Stimulated activated CD8-positive, alpha-beta memory T cell treated with anti-CD3 and anti-CD28 coated beads, Interleukin-15, amount 100 ng/mL, for 48 hours (primary cell): ENCODE data around the gene NELFB.

Source experiments
- DNase-seq, 2 donors: peaks; one replicate each; pipeline ENCODE4 v3.0.0-alpha.2; 2020; ENCODE audit warnings: low read depth in 2 of 2

NELFB gene

DNA sequence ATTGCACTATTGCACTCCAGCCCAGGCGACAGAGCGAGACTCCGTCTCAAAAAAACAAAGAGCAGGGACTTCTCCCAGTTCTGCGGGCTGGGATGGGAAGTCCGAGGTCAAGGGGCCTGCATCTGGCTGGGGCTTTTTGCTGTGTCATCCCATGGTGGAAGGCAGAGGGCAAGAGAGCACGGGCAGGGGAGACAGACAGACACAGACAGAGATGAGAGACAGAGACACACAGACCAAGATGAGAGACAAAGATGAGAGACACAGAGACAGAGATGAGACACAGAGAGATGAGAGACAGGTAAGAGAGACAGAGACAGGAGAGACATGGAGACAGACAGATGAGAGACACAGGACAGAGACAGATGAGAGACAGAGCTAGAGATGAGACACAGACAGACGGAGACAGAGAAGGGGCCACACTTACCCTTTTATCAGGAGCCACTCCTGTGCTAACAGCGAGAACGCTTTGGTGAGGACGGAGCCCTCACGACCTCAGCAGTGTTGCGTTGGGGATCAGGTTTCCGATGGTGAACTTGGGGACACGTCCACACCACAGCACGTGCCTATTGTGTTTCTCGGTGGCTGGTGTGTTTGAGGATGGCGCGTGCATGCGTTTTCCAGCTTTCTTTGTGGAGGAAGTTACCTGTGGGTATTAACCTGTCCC lies 13.5 kb downstream of the NELFB start:
- no peak for DNase-seq

GRCh38 chr9:137269231-137269772 lies 14.2 kb downstream of the NELFB start:
- no peak for DNase-seq

- DNase-seq: no peak
Measured at GRCh38 chr9:137270929-137271695, 16.0 kb downstream of the NELFB start.

DNA sequence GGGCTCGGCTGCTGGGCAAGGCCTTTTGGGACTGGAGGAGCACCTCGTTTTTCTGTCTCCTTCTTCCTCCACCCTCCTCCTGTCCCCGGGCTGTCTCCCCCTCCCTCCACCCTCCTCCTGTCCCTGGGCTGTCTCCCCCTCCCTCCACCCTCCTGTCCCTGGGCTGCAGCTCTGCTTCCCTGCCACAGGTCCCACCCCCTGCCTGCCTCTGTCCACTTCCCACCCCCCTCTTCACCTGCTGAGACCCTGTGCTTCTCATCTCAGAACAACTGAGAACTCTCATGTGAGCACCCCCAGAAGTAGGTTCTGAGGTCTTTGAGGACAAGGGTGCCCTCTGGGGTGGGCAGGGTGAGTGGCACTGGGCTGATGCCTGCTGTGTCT lies 16.6 kb downstream of the NELFB start:
- DNase-seq: no peak

DNA sequence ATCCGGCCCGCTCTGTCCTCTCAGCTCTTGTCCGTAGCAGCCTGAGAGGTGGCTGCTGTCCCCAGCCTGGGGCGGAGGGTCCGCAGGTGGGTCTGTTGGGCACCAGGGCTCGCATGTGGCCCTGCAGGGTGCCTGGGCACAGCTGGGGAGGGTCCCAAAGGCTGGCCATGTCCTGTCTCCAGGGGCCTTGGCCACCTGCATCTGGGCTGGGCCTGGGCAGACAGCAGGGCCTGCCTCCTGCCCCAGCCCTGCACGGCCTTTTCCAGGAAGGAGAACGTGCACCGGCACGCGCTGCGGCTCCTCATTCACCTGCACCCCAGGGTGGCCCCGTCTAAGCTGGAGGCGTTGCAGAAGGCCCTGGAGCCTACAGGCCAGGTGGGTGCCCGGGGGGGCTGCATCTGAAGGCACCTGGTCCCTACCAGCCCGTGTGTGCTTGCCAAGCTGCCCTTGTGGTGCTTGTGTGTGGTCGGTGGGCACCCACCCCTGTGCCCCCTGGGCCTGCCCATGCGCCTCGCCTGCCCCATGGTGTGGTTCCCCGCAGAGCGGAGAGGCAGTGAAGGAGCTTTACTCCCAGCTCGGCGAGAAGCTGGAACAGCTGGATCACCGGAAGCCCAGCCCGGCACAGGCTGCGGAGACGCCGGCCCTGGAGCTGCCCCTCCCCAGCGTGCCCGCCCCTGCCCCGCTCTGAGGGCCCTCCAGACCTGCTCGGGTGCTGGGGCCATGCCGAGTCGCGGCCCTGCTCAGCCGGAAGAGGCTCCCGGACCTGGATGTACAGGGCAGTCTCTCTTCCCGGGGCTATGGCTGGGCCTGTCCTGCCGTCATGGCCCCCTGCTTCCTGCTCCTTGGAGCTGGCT lies 17.3 kb downstream of the NELFB start:
- DNase-seq: no peak

DNA sequence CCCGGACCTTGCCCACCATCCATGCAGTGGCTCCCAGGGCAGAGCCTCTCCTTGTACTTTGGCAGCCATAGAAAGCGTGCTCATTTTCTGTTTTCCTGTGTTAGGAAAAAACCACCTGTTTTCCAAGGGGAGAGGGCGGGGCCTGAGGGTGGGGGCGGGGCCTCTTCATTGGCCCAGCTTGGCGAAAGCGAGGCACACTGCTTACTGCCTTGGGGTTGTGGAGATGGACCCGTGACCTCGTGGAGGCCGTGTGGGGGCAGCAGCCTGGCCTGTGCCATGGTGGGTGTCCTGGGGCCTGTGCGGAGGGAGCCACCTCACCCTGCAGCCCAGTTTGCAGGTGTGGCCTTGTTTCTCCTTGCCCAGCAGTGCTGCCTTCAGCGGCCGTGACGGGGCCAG lies 18.0 kb downstream of the NELFB start:
- no peak for DNase-seq

GRCh38 chr9:137273611-137274320 lies 18.6 kb downstream of the NELFB start:
- DNase-seq: no peak

DNA sequence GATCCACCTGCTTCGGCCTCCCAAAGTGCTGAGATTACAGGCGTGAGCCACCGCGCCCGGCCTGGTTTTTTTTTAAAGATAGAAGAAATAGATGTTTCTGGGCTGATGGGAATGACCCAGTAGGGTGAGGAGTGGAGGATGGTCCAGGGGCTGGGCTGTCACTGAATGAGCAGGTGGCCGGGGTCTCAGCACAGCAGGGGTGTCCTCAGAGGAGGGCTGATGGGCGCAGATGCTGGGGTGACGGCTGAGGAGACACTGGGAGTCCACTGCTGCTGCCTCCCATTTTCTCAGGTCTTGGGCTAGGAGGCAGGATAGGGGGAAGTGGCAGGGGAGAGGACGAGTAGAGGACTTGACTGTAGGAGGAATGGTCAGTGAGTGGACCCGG lies 20.1 kb downstream of the NELFB start:
- no peak for DNase-seq

GRCh38 chr9:137275588-137276472 lies 20.7 kb downstream of the NELFB start:
- no peak for DNase-seq

- no peak for DNase-seq
Measured at GRCh38 chr9:137276473-137277328, 21.6 kb downstream of the NELFB start.

DNA sequence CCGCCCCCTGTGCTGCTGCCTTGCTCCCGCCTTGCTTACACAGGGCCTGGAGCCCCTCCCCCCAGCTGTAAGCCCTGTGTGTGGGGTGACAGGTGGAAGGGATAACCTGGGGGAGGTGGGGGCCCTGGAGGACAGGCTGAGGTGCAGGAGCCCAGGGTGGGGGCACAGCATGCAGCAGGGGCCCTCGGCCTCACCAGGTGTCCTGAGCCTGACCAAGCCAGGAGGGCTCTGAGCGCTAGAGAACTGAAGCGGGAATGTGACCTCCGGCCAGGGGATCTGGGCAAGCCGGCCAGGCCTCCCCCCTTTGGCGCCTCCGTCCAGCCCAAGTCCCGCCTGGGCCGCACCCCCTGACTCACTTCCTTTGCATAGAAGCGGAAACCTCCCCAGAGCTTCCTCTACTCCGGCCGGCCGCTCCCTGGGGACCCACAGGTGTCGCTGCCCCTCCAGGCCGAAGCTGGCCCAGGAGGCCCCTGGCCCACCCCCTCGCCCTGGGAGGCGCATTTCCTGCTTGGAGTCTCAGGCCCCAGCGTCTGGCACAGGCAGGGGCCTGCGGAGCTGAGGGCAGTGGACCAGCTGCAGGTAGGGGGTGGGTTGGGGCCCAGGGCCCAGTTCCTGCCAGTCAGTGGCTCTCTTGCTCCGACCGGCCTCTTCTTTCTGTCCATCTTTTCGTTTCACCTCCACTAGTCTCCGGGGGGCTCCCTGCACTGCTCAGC lies 22.4 kb downstream of the NELFB start, which contains the start of gene TOR4A:
Gene TOR4A (plus strand): TSS at position 398 of the 713 bp plus-strand sequence. CDS start 964 bp downstream, outside the sequence.
- no peak for DNase-seq

- no peak for DNase-seq
Measured at GRCh38 chr9:137278061-137278701, 23.1 kb downstream of the NELFB start.

- DNase-seq: no peak
Measured at GRCh38 chr9:137278721-137279711, 23.9 kb downstream of the NELFB start.

DNA sequence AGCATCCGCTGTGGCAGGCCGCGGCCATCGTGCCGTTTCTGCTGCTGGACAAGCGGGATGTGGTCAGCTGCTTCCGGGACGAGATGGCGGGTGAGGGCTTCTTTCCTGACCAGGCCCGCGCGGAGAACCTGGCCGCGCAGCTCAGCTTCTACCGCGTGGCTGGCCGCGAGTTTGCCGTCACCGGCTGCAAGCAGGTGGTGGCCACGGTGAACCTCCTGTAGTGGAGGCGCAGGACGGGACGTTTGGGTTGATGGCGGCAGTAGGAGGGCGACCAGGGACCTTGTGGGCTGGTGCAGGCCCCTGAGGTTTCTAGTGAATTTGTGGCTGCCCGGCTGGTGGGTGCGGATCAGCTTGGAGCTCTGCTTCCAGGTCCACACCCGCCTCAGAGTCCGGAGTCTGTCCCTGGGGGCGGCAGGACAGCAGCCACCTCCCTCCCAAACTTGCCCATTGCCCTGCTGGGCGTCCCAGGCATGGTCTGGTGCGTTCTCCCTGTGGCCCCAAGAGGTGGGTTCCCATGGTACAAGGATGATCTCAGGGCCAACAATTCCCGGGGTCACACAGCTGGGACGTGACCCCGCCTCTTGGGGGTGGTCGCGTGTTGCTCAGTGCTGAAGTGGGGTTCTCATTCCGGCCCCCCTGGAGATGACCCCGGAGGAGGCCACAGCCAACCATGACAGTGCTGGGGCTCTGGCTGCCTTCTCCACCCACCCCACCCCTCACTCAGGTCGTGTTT lies 24.8 kb downstream of the NELFB start:
- DNase-seq: no peak

DNA sequence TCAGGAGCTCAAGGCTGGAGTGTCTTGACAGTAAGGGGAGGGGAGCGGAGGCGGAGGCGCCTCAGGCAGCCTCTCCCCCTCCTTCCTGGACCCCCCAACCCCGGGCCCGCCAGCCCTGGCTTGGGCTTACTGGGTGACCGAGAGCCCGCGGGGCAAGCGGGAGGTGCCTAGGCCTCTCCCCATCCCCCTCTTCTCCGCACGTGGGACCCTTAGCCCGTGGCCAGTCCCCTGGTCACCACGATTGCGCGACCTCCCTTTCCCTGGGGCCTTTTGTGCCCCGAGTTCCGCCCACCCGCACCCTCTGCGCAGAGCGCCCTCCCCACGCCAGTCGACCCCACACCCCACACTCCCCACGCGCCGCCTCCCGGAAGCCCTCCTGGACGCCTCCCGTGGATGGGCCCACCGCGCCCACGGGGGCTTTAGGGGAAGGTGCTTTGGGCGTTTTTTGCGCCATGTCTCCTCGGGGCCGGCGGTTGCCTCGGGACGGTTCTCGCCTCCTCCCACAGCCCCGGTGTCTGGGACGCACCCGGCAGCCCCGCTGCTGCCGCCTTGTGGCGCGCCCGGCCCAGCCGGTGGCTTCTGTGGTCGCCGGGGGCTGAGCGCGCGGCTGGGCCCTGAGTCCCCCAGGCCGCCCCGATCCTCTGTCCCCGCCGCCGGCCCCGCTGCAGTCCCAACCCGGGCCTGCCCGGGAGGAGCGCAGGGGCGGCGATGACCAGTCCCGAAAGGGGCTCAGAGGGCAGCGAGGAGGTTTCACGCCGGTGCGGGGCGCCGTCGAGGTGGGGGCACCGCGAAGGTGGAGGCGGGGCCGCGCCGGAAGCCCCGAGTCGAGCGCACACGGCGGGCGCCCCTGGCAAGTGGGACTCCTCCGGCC lies 25.6 kb downstream of the NELFB start:
- no peak for DNase-seq
